SK-N-SH (cell line): ENCODE data around the gene TRPM8.
A peak's percentile ranks its signal among the peaks of the same experiment; 100 is the strongest.

Source experiments
- CHD2 ChIP-seq: fragments of 150-350 bp; IDR thresholded peaks from 2 replicates; pipeline ENCODE4 v1.6.1; 2018; ENCODE audit warnings: low read length; ENCODE audit not compliant: partially characterized antibody
- EP300 ChIP-seq, 2 experiments: IDR thresholded peaks; 2 replicates each; pipeline versions ENCODE4 v1.4.0 to v1.6.1; 2012; ENCODE audit warnings: borderline replicate concordance in 1 of 2, low read depth in 1 of 2, low read length in 1 of 2
- EZH2phosphoT487 ChIP-seq: fragments of 200-600 bp; sonication (generic); IDR thresholded peaks from 2 replicates; pipeline ENCODE4 v1.6.1; 2017; ENCODE audit warnings: low read depth, mixed run types, mild to moderate bottlenecking, antibody characterized with exemption, moderate library complexity, borderline replicate concordance
- FOSL2 ChIP-seq: IDR thresholded peaks from 2 replicates; pipeline ENCODE4 v1.4.0; 2012; ENCODE audit warnings: low read depth, mild to moderate bottlenecking, moderate library complexity, borderline replicate concordance
- MEF2A ChIP-seq: IDR thresholded peaks from 2 replicates; pipeline ENCODE4 v1.4.0; 2012; ENCODE audit warnings: low read depth, borderline replicate concordance
- POLR2AphosphoS5 ChIP-seq: IDR thresholded peaks from 2 replicates; pipeline ENCODE4 v1.6.1; 2012; ENCODE audit warnings: low read depth, low read length
- RAD21 ChIP-seq: IDR thresholded peaks from 2 replicates; pipeline ENCODE4 v1.6.1; 2012; ENCODE audit warnings: mild to moderate bottlenecking, low read length
- YY1 ChIP-seq: IDR thresholded peaks from 2 replicates; pipeline ENCODE4 v1.4.0; 2012; ENCODE audit warnings: low read depth, mild to moderate bottlenecking
- TF ChIP-seq, protein P1 (sequence below): fragments of 200-600 bp; sonication (generic); IDR thresholded peaks from 2 replicates; pipeline ENCODE4 v1.6.1; 2017; ENCODE audit warnings: antibody characterized with exemption, mild to moderate bottlenecking, moderate library complexity
- TF ChIP-seq, protein P2 (sequence below): IDR thresholded peaks from 2 replicates; pipeline ENCODE4 v1.6.1; 2012; ENCODE audit warnings: mild to moderate bottlenecking, low read depth, low read length, moderate library complexity
- TF ChIP-seq, protein P3 (sequence below): IDR thresholded peaks from 2 replicates; pipeline ENCODE4; 2012

DNA sequence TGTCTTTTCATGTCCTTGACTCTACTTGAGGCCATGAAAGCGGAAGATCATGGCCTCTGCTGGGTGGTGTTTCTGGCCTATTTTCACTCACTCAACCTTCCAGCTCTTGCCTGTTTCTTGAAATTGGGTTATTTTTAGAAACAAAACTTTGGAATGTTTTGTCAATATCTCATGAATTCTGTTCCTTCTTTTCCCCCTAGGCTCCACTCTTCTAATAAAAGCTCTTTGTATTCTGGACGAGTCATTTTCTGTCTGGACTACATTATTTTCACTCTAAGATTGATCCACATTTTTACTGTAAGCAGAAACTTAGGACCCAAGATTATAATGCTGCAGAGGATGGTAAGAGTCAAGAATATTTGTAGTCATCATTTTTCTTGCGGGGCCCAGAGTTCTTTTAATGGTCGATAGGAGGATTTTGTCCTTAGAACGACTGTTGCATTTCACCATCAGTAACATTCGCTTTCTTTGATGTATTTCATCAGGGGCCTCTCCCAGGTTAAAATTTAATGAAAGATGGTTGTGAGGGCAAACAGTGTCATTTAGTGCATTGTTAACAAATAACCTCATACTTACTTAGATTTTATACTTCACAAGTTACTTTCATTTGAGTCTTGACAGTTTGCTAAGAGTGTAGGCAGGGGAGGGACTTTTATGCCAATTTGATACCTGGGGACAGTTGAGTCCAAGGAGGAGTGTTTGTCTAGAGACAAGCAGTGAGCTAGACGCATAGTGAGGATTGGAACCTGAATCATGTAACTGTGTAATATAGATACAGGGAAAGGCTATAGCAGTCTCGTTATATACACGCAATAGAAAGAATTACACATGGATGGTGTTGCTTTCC lies 64.6 kb downstream of the TRPM8 start:
- TF ChIP-seq, protein P1, sequence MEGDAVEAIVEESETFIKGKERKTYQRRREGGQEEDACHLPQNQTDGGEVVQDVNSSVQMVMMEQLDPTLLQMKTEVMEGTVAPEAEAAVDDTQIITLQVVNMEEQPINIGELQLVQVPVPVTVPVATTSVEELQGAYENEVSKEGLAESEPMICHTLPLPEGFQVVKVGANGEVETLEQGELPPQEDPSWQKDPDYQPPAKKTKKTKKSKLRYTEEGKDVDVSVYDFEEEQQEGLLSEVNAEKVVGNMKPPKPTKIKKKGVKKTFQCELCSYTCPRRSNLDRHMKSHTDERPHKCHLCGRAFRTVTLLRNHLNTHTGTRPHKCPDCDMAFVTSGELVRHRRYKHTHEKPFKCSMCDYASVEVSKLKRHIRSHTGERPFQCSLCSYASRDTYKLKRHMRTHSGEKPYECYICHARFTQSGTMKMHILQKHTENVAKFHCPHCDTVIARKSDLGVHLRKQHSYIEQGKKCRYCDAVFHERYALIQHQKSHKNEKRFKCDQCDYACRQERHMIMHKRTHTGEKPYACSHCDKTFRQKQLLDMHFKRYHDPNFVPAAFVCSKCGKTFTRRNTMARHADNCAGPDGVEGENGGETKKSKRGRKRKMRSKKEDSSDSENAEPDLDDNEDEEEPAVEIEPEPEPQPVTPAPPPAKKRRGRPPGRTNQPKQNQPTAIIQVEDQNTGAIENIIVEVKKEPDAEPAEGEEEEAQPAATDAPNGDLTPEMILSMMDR: no peak
- TF ChIP-seq YY1 (no peak), POLR2AphosphoS5 (no peak), MEF2A (0 out of 2 replicates have a peak, but pooled peaks have one; percentile 55), FOSL2 (no peak), EP300 (IDR thresholded peaks at IDR 0.05; ENCODE audit: borderline replicate concordance in 1 of 2, low read depth in 1 of 2, low read length in 1 of 2) (no peak), RAD21 (no peak), CHD2 (no peak), EZH2phosphoT487 (no peak)
- TF ChIP-seq, protein P2, sequence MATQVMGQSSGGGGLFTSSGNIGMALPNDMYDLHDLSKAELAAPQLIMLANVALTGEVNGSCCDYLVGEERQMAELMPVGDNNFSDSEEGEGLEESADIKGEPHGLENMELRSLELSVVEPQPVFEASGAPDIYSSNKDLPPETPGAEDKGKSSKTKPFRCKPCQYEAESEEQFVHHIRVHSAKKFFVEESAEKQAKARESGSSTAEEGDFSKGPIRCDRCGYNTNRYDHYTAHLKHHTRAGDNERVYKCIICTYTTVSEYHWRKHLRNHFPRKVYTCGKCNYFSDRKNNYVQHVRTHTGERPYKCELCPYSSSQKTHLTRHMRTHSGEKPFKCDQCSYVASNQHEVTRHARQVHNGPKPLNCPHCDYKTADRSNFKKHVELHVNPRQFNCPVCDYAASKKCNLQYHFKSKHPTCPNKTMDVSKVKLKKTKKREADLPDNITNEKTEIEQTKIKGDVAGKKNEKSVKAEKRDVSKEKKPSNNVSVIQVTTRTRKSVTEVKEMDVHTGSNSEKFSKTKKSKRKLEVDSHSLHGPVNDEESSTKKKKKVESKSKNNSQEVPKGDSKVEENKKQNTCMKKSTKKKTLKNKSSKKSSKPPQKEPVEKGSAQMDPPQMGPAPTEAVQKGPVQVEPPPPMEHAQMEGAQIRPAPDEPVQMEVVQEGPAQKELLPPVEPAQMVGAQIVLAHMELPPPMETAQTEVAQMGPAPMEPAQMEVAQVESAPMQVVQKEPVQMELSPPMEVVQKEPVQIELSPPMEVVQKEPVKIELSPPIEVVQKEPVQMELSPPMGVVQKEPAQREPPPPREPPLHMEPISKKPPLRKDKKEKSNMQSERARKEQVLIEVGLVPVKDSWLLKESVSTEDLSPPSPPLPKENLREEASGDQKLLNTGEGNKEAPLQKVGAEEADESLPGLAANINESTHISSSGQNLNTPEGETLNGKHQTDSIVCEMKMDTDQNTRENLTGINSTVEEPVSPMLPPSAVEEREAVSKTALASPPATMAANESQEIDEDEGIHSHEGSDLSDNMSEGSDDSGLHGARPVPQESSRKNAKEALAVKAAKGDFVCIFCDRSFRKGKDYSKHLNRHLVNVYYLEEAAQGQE: no peak
- TF ChIP-seq, protein P3, sequence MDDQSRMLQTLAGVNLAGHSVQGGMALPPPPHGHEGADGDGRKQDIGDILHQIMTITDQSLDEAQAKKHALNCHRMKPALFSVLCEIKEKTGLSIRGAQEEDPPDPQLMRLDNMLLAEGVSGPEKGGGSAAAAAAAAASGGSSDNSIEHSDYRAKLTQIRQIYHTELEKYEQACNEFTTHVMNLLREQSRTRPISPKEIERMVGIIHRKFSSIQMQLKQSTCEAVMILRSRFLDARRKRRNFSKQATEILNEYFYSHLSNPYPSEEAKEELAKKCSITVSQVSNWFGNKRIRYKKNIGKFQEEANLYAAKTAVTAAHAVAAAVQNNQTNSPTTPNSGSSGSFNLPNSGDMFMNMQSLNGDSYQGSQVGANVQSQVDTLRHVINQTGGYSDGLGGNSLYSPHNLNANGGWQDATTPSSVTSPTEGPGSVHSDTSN: no peak
